ENCODE measurements around the gene RAC2.

The RAC2 gene

GRCh38 chr22:37177755-37178154 lies 66.3 kb downstream of the RAC2 start:
- H4K8ac ChIP-seq (ENCODE audit: low read length) = no peak overlapping the region
- H2BK5ac ChIP-seq (ENCODE audit: low read depth, low read length, poor library complexity, severe bottlenecking) = no peak overlapping the region
- no peak overlapping the region for H3K27ac ChIP-seq (ENCODE audit: low read length, poor library complexity, severe bottlenecking)
- DNase-seq = no peak
- no peak overlapping the region for H2AFZ ChIP-seq (ENCODE audit: low read depth, low read length)
- no peak overlapping the region for H3K14ac ChIP-seq (ENCODE audit: low read length in 2 of 2)
- H2BK12ac ChIP-seq (ENCODE audit: low read length in 2 of 2) = no peak overlapping the region
- 83% methylated on average over 3 of the region's 3 CpGs for WGBS
- H3K4ac ChIP-seq (ENCODE audit: low read depth in 1 of 2, low read length in 2 of 2) = peak overlapping the region in 1 of 2 experiments; percentile 53
- peaks cover 12 to 26% of the 10 kb centered on the region in 2 experiments for H3K36me3 ChIP-seq (ENCODE audit: control insufficient read depth in 1 of 2, insufficient read depth in 2 of 2, low read depth in 1 of 2, low read length in 2 of 2)
- H2AK5ac ChIP-seq (ENCODE audit: low read length, severe bottlenecking) = no peak overlapping the region
- H3K18ac ChIP-seq (ENCODE audit: low read depth in 1 of 2, low read length in 2 of 2) = no peak overlapping the region
- peaks cover 0 to 33% of the 10 kb centered on the region in 2 experiments for H3K27me3 ChIP-seq (ENCODE audit: control insufficient read depth in 1 of 2, insufficient read depth in 1 of 2, low read length in 2 of 2)
- H3K9me3 ChIP-seq (ENCODE audit: control insufficient read depth, low read length) = no peaks in the 10 kb centered on the region
- H2BK15ac ChIP-seq (ENCODE audit: low read depth, poor library complexity, severe bottlenecking) = no peak overlapping the region
- H3K4me1 ChIP-seq (ENCODE audit: control insufficient read depth, insufficient read depth, low read depth, low read length) = peaks cover 9% of the 10 kb centered on the region
- H3K9ac ChIP-seq (ENCODE audit: low read length) = no peak overlapping the region
- H3K23ac ChIP-seq (ENCODE audit: low read length in 2 of 2) = no peak overlapping the region
- H3K79me1 ChIP-seq (replicated peaks; ENCODE audit: low read length, poor library complexity, severe bottlenecking) = no peaks in the 10 kb centered on the region
- H4K91ac ChIP-seq (ENCODE audit: low read length) = no peak overlapping the region
- H2BK120ac ChIP-seq (ENCODE audit: low read depth, low read length) = peak overlapping the region; percentile 38
- no peak overlapping the region for H3K4me2 ChIP-seq (ENCODE audit: low read length, poor library complexity, severe bottlenecking)
- H3K4me3 ChIP-seq (ENCODE audit: insufficient read depth in 1 of 2, low read depth in 1 of 2, low read length in 2 of 2) = no peak overlapping the region

GRCh38 chr22:37177221-37177620 lies 66.8 kb downstream of the RAC2 start:
- Histone ChIP-seq H3K9me3 (ENCODE audit: control insufficient read depth, low read length) (no peaks in the 10 kb centered on the region), H2BK5ac (ENCODE audit: low read depth, low read length, poor library complexity, severe bottlenecking) (no peak overlapping the region), H3K9ac (ENCODE audit: low read length) (peak overlapping the region; percentile 58), H3K4me2 (ENCODE audit: low read length, poor library complexity, severe bottlenecking) (no peak overlapping the region), H4K8ac (ENCODE audit: low read length) (no peak overlapping the region), H2AFZ (ENCODE audit: low read depth, low read length) (no peak overlapping the region), H2BK15ac (ENCODE audit: low read depth, poor library complexity, severe bottlenecking) (no peak overlapping the region), H2BK12ac (ENCODE audit: low read length in 2 of 2) (no peak overlapping the region), H3K18ac (ENCODE audit: low read depth in 1 of 2, low read length in 2 of 2) (no peak overlapping the region), H3K36me3 (ENCODE audit: control insufficient read depth in 1 of 2, insufficient read depth in 2 of 2, low read depth in 1 of 2, low read length in 2 of 2) (peaks cover 7 to 20% of the 10 kb centered on the region in 2 experiments), H3K27ac (ENCODE audit: low read length, poor library complexity, severe bottlenecking) (no peak overlapping the region), H3K4me1 (ENCODE audit: control insufficient read depth, insufficient read depth, low read depth, low read length) (peaks cover 9% of the 10 kb centered on the region), H2BK120ac (ENCODE audit: low read depth, low read length) (no peak overlapping the region), H3K4ac (ENCODE audit: low read depth in 1 of 2, low read length in 2 of 2) (no peak overlapping the region), H3K79me1 (replicated peaks; ENCODE audit: low read length, poor library complexity, severe bottlenecking) (no peaks in the 10 kb centered on the region), H4K91ac (ENCODE audit: low read length) (no peak overlapping the region), H3K27me3 (ENCODE audit: control insufficient read depth in 1 of 2, insufficient read depth in 1 of 2, low read length in 2 of 2) (peaks cover 0 to 38% of the 10 kb centered on the region in 2 experiments), H3K23ac (ENCODE audit: low read length in 2 of 2) (no peak overlapping the region), H3K4me3 (ENCODE audit: insufficient read depth in 1 of 2, low read depth in 1 of 2, low read length in 2 of 2) (no peak overlapping the region), H2AK5ac (ENCODE audit: low read length, severe bottlenecking) (no peak overlapping the region), H3K14ac (ENCODE audit: low read length in 2 of 2) (no peak overlapping the region)
- WGBS = 68% methylated on average over 5 of the region's 5 CpGs
- no peak for DNase-seq

GRCh38 chr22:37176464-37177061 lies 67.5 kb downstream of the RAC2 start:
- Histone ChIP-seq H3K14ac (ENCODE audit: low read length in 2 of 2) (peak overlapping the region in 1 of 2 experiments; percentile 41), H3K4me3 (ENCODE audit: insufficient read depth in 1 of 2, low read depth in 1 of 2, low read length in 2 of 2) (peak overlapping the region in 1 of 2 experiments; percentile 52), H2BK12ac (ENCODE audit: low read length in 2 of 2) (peak overlapping the region in 1 of 2 experiments; percentile 39), H2BK15ac (ENCODE audit: low read depth, poor library complexity, severe bottlenecking) (no peak overlapping the region), H4K8ac (ENCODE audit: low read length) (no peak overlapping the region), H2AFZ (ENCODE audit: low read depth, low read length) (no peak overlapping the region), H3K18ac (ENCODE audit: low read depth in 1 of 2, low read length in 2 of 2) (peak overlapping the region in 1 of 2 experiments; percentile 55), H2BK5ac (ENCODE audit: low read depth, low read length, poor library complexity, severe bottlenecking) (no peak overlapping the region), H3K36me3 (ENCODE audit: control insufficient read depth in 1 of 2, insufficient read depth in 2 of 2, low read depth in 1 of 2, low read length in 2 of 2) (peaks cover under 1 to 16% of the 10 kb centered on the region in 2 experiments), H3K27me3 (ENCODE audit: control insufficient read depth in 1 of 2, insufficient read depth in 1 of 2, low read length in 2 of 2) (peaks cover 0 to 45% of the 10 kb centered on the region in 2 experiments), H3K4ac (ENCODE audit: low read depth in 1 of 2, low read length in 2 of 2) (peak overlapping the region in 1 of 2 experiments; percentile 32), H2BK120ac (ENCODE audit: low read depth, low read length) (no peak overlapping the region), H3K23ac (ENCODE audit: low read length in 2 of 2) (no peak overlapping the region), H3K27ac (ENCODE audit: low read length, poor library complexity, severe bottlenecking) (no peak overlapping the region), H3K79me1 (replicated peaks; ENCODE audit: low read length, poor library complexity, severe bottlenecking) (no peaks in the 10 kb centered on the region), H3K9me3 (ENCODE audit: control insufficient read depth, low read length) (no peaks in the 10 kb centered on the region), H4K91ac (ENCODE audit: low read length) (peak overlapping the region; percentile 34), H3K9ac (ENCODE audit: low read length) (peak overlapping the region; percentile 58), H3K4me1 (ENCODE audit: control insufficient read depth, insufficient read depth, low read depth, low read length) (peaks cover 8% of the 10 kb centered on the region), H2AK5ac (ENCODE audit: low read length, severe bottlenecking) (no peak overlapping the region), H3K4me2 (ENCODE audit: low read length, poor library complexity, severe bottlenecking) (no peak overlapping the region)
- peak; percentile 48 for DNase-seq
- 77% methylated on average over 22 of the region's 23 CpGs for WGBS

- H3K18ac ChIP-seq (ENCODE audit: low read depth in 1 of 2, low read length in 2 of 2) = peak overlapping the region in 1 of 2 experiments; percentile 25
- H3K4me2 ChIP-seq (ENCODE audit: low read length, poor library complexity, severe bottlenecking) = no peak overlapping the region
- H3K36me3 ChIP-seq (ENCODE audit: control insufficient read depth in 1 of 2, insufficient read depth in 2 of 2, low read depth in 1 of 2, low read length in 2 of 2) = peaks cover 0 to 11% of the 10 kb centered on the region in 2 experiments
- DNase-seq = no peak
- H2BK12ac ChIP-seq (ENCODE audit: low read length in 2 of 2) = peak overlapping the region in 1 of 2 experiments; percentile 39
- no peak overlapping the region for H2BK120ac ChIP-seq (ENCODE audit: low read depth, low read length)
- peak overlapping the region; percentile 34 for H4K91ac ChIP-seq (ENCODE audit: low read length)
- H2BK15ac ChIP-seq (ENCODE audit: low read depth, poor library complexity, severe bottlenecking) = peak overlapping the region; percentile 9
- no peak overlapping the region for H2AK5ac ChIP-seq (ENCODE audit: low read length, severe bottlenecking)
- WGBS = 92% methylated on average over 18 of the region's 18 CpGs
- peaks cover 8% of the 10 kb centered on the region for H3K4me1 ChIP-seq (ENCODE audit: control insufficient read depth, insufficient read depth, low read depth, low read length)
- H3K79me1 ChIP-seq (replicated peaks; ENCODE audit: low read length, poor library complexity, severe bottlenecking) = no peaks in the 10 kb centered on the region
- peak overlapping the region; percentile 58 for H3K9ac ChIP-seq (ENCODE audit: low read length)
- H3K27me3 ChIP-seq (ENCODE audit: control insufficient read depth in 1 of 2, insufficient read depth in 1 of 2, low read length in 2 of 2) = peaks cover 0 to 50% of the 10 kb centered on the region in 2 experiments
- H3K14ac ChIP-seq (ENCODE audit: low read length in 2 of 2) = peak overlapping the region in 1 of 2 experiments; percentile 41
- H3K27ac ChIP-seq (ENCODE audit: low read length, poor library complexity, severe bottlenecking) = no peak overlapping the region
- H3K23ac ChIP-seq (ENCODE audit: low read length in 2 of 2) = no peak overlapping the region
- no peak overlapping the region for H3K4ac ChIP-seq (ENCODE audit: low read depth in 1 of 2, low read length in 2 of 2)
- no peak overlapping the region for H2AFZ ChIP-seq (ENCODE audit: low read depth, low read length)
- H3K4me3 ChIP-seq (ENCODE audit: insufficient read depth in 1 of 2, low read depth in 1 of 2, low read length in 2 of 2) = peak overlapping the region in 1 of 2 experiments; percentile 52
- H4K8ac ChIP-seq (ENCODE audit: low read length) = no peak overlapping the region
- no peak overlapping the region for H2BK5ac ChIP-seq (ENCODE audit: low read depth, low read length, poor library complexity, severe bottlenecking)
- no peaks in the 10 kb centered on the region for H3K9me3 ChIP-seq (ENCODE audit: control insufficient read depth, low read length)
These were observed 68.4 kb downstream of the RAC2 start for GRCh38 chr22:37175414-37176281.
